Measurements from ENCODE around the gene CNOT6.

- no peak for TF ChIP-seq CTCF (IDR thresholded peaks at IDR 0.05; ENCODE audit: low read depth, low read length)
- TF ChIP-seq EZH2phosphoT487 (IDR thresholded peaks at IDR 0.05; ENCODE audit: low read depth) = no peak
These were observed 4.2 kb downstream of the CNOT6 start for GRCh38 chr5:180498378-180498777.
